ENCODE data around the gene SELENOV. TPM values are rescaled to one million over a fixed set of nuclear protein-coding genes. Genes with fewer than 3 reads are reported as not detected.

SELENOV gene
- total and polyA plus RNA-seq, 9 of the 15 experiments (the other 6 are each of a cell fraction or from before 2014, with no cell fraction given) = 0.04 to 0.09 (median 0.06) TPM; not detected in 4

DNA sequence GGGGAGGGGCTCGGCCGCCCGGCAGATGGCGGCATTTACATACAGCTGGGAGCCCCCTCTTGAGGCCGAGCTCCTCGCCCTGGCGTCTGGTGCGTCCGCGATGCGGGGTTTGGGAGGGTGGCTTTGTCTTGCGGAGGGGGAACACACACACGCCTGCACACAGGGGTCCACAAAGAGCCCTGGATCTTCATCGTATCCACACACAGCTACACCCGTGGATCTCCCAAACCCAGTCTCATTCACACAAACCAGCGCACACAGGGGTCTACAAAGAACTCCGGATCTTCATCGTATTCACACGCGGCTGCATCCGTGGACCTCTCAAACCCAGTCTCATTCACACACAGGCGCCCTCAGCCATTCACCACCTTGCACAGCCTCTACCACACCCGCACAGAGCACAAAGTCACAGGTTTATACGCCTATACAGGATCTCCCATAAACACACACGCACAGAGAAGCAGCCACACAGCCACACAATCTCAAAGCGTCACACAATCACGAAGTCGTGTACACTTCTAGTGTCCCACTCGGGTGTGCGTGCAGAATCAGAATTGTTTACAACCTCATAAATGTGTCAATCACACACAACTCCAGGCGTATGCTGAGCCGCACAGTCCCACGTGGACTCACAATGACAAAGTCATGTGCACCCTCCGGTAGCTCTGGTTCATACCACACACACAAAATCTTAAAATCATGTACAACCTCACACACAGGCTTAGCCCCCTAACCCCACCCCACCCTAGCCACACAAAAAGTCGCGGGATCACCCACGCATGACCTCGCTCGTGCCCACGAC is 16.7 kb upstream of the SELENOV start (continued):
- TF ChIP-seq, protein P1, sequence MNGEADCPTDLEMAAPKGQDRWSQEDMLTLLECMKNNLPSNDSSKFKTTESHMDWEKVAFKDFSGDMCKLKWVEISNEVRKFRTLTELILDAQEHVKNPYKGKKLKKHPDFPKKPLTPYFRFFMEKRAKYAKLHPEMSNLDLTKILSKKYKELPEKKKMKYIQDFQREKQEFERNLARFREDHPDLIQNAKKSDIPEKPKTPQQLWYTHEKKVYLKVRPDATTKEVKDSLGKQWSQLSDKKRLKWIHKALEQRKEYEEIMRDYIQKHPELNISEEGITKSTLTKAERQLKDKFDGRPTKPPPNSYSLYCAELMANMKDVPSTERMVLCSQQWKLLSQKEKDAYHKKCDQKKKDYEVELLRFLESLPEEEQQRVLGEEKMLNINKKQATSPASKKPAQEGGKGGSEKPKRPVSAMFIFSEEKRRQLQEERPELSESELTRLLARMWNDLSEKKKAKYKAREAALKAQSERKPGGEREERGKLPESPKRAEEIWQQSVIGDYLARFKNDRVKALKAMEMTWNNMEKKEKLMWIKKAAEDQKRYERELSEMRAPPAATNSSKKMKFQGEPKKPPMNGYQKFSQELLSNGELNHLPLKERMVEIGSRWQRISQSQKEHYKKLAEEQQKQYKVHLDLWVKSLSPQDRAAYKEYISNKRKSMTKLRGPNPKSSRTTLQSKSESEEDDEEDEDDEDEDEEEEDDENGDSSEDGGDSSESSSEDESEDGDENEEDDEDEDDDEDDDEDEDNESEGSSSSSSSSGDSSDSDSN (IDR thresholded peaks at IDR 0.05; ENCODE audit: borderline replicate concordance in 1 of 2, low read depth in 2 of 2, low read length in 2 of 2) = no peak
- TF ChIP-seq CHCHD3 (CRISPR knock-in tag; IDR thresholded peaks at IDR 0.05) (no peak), ZNF197 (CRISPR knock-in tag; IDR thresholded peaks at IDR 0.05; ENCODE audit: low read depth) (no peak), PTBP1 (IDR thresholded peaks at IDR 0.05; ENCODE audit: low read depth, low read length) (no peak), ZNF75A (CRISPR knock-in tag; IDR thresholded peaks at IDR 0.05) (no peak)
- TF ChIP-seq, protein P2, sequence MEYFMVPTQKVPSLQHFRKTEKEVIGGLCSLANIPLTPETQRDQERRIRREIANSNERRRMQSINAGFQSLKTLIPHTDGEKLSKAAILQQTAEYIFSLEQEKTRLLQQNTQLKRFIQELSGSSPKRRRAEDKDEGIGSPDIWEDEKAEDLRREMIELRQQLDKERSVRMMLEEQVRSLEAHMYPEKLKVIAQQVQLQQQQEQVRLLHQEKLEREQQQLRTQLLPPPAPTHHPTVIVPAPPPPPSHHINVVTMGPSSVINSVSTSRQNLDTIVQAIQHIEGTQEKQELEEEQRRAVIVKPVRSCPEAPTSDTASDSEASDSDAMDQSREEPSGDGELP (CRISPR knock-in tag; IDR thresholded peaks at IDR 0.05; ENCODE audit: borderline replicate concordance) = peak; percentile 97
- TF ChIP-seq, protein P3, sequence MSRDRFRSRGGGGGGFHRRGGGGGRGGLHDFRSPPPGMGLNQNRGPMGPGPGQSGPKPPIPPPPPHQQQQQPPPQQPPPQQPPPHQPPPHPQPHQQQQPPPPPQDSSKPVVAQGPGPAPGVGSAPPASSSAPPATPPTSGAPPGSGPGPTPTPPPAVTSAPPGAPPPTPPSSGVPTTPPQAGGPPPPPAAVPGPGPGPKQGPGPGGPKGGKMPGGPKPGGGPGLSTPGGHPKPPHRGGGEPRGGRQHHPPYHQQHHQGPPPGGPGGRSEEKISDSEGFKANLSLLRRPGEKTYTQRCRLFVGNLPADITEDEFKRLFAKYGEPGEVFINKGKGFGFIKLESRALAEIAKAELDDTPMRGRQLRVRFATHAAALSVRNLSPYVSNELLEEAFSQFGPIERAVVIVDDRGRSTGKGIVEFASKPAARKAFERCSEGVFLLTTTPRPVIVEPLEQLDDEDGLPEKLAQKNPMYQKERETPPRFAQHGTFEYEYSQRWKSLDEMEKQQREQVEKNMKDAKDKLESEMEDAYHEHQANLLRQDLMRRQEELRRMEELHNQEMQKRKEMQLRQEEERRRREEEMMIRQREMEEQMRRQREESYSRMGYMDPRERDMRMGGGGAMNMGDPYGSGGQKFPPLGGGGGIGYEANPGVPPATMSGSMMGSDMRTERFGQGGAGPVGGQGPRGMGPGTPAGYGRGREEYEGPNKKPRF (IDR thresholded peaks at IDR 0.05; ENCODE audit: low read depth, low read length) = no peak
- TF ChIP-seq, protein P4, sequence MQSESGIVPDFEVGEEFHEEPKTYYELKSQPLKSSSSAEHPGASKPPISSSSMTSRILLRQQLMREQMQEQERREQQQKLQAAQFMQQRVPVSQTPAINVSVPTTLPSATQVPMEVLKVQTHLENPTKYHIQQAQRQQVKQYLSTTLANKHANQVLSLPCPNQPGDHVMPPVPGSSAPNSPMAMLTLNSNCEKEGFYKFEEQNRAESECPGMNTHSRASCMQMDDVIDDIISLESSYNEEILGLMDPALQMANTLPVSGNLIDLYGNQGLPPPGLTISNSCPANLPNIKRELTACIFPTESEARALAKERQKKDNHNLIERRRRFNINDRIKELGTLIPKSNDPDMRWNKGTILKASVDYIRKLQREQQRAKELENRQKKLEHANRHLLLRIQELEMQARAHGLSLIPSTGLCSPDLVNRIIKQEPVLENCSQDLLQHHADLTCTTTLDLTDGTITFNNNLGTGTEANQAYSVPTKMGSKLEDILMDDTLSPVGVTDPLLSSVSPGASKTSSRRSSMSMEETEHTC (IDR thresholded peaks at IDR 0.05) = no peak
- TF ChIP-seq, protein P5, sequence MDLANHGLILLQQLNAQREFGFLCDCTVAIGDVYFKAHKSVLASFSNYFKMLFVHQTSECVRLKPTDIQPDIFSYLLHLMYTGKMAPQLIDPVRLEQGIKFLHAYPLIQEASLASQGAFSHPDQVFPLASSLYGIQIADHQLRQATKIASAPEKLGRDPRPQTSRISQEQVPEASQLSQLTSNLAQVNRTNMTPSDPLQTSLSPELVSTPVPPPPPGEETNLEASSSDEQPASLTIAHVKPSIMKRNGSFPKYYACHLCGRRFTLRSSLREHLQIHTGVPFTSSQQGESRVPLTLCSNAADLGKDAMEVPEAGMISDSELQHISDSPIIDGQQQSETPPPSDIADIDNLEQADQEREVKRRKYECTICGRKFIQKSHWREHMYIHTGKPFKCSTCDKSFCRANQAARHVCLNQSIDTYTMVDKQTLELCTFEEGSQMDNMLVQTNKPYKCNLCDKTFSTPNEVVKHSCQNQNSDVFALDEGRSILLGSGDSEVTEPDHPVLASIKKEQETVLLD (IDR thresholded peaks at IDR 0.05) = no peak
- TF ChIP-seq, protein P6, sequence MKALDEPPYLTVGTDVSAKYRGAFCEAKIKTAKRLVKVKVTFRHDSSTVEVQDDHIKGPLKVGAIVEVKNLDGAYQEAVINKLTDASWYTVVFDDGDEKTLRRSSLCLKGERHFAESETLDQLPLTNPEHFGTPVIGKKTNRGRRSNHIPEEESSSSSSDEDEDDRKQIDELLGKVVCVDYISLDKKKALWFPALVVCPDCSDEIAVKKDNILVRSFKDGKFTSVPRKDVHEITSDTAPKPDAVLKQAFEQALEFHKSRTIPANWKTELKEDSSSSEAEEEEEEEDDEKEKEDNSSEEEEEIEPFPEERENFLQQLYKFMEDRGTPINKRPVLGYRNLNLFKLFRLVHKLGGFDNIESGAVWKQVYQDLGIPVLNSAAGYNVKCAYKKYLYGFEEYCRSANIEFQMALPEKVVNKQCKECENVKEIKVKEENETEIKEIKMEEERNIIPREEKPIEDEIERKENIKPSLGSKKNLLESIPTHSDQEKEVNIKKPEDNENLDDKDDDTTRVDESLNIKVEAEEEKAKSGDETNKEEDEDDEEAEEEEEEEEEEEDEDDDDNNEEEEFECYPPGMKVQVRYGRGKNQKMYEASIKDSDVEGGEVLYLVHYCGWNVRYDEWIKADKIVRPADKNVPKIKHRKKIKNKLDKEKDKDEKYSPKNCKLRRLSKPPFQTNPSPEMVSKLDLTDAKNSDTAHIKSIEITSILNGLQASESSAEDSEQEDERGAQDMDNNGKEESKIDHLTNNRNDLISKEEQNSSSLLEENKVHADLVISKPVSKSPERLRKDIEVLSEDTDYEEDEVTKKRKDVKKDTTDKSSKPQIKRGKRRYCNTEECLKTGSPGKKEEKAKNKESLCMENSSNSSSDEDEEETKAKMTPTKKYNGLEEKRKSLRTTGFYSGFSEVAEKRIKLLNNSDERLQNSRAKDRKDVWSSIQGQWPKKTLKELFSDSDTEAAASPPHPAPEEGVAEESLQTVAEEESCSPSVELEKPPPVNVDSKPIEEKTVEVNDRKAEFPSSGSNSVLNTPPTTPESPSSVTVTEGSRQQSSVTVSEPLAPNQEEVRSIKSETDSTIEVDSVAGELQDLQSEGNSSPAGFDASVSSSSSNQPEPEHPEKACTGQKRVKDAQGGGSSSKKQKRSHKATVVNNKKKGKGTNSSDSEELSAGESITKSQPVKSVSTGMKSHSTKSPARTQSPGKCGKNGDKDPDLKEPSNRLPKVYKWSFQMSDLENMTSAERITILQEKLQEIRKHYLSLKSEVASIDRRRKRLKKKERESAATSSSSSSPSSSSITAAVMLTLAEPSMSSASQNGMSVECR (CRISPR knock-in tag; IDR thresholded peaks at IDR 0.05) = no peak
- TF ChIP-seq, protein P7, sequence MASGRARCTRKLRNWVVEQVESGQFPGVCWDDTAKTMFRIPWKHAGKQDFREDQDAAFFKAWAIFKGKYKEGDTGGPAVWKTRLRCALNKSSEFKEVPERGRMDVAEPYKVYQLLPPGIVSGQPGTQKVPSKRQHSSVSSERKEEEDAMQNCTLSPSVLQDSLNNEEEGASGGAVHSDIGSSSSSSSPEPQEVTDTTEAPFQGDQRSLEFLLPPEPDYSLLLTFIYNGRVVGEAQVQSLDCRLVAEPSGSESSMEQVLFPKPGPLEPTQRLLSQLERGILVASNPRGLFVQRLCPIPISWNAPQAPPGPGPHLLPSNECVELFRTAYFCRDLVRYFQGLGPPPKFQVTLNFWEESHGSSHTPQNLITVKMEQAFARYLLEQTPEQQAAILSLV (tag; IDR thresholded peaks at IDR 0.05) = no peak

All from K562 (cell line).